Measurements from ENCODE around the gene KLF1.
"Not testable (repeated sequence)": the region's sequence is repeated elsewhere in the genome, so short reads cannot be mapped to it uniquely, and the experiment has no call there.

The KLF1 gene

DNA sequence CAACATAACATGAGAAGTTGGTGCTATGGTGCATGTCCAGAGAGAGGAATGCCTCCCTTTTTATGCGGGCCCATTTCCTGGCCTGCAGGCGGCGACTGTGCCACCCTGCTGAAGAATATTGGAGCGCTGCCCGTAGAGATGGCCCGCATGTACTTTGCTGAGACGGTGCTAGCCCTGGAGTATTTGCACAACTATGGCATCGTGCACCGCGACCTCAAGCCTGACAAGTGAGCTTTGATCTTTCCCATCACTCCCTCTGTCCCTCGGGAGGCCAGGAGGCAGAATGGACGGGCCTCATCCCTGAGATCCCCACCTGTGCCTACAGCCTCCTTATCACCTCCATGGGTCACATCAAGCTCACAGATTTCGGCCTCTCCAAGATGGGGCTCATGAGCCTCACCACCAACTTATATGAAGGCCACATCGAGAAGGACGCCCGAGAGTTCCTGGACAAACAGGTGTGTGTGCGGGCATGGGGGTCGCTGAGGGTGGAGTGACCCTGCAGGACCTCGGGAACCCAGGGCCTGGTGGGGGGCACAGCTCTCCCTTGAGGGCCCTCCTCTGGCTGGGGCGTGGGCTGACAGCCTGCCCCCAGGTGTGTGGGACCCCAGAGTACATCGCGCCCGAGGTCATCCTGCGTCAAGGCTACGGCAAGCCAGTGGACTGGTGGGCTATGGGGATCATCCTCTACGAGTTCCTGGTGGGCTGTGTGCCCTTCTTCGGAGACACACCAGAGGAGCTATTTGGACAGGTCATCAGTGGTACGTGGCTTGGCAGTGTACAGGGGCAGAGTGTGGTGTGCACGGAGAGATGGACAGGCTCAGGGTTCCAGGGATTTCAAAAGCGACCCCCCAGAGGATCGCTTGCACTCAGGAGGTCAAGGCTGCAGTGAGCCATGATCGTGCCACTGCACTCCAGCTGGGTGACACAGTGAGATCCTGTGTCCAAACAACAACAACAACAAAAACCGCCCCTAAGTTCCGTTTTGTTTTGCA is 22.0 kb downstream of the KLF1 start:
- no peak overlapping the region for H3K27ac Mint-ChIP-seq
- H3K9me3 Mint-ChIP-seq: no peaks in the 10 kb centered on the region
- H3K36me3 Mint-ChIP-seq: no peaks in the 10 kb centered on the region
- no peaks in the 10 kb centered on the region for H3K27me3 Mint-ChIP-seq
- no peak overlapping the region for H3K4me3 Mint-ChIP-seq
- peaks cover 9% of the 10 kb centered on the region for H3K4me1 Mint-ChIP-seq

DNA sequence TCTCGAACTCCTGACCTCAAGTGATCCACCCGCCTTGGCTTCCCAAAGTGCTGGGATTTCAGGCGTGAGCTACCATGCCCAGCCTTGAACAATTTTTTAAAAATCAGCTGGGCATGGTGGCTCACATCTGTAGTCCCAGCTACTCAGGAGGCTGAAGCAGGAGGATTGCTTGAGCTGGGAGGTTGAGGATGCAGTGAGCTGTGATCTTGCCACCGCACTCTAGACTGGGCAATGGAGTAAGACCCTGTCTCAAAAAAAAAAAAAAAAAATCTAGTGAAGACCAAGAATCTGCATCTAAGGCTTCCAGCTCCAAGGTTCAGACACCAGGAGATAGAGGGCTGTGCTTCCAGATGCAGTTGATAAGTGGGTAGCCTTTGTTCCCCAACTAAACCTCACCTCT is 22.9 kb downstream of the KLF1 start:
- Mint-ChIP-seq H3K27me3 (no peaks in the 10 kb centered on the region), H3K36me3 (no peaks in the 10 kb centered on the region)

GRCh38 chr19:12859546-12859945 is 27.5 kb downstream of the KLF1 start:
- H3K4me1 Mint-ChIP-seq: no peaks in the 10 kb centered on the region
- peak overlapping the region; percentile 36 for H3K27ac Mint-ChIP-seq
- peaks cover 2% of the 10 kb centered on the region for H3K36me3 Mint-ChIP-seq
- no peak overlapping the region for H3K4me3 Mint-ChIP-seq
- peaks cover 5% of the 10 kb centered on the region for H3K9me3 Mint-ChIP-seq
- no peaks in the 10 kb centered on the region for H3K27me3 Mint-ChIP-seq

More for the DNA sequence above, 22.9 kb downstream of the KLF1 start:
- Mint-ChIP-seq H3K27ac (no peak overlapping the region), H3K4me1 (peaks cover 9% of the 10 kb centered on the region), H3K4me3 (no peak overlapping the region), H3K9me3 (no peaks in the 10 kb centered on the region)

DNA sequence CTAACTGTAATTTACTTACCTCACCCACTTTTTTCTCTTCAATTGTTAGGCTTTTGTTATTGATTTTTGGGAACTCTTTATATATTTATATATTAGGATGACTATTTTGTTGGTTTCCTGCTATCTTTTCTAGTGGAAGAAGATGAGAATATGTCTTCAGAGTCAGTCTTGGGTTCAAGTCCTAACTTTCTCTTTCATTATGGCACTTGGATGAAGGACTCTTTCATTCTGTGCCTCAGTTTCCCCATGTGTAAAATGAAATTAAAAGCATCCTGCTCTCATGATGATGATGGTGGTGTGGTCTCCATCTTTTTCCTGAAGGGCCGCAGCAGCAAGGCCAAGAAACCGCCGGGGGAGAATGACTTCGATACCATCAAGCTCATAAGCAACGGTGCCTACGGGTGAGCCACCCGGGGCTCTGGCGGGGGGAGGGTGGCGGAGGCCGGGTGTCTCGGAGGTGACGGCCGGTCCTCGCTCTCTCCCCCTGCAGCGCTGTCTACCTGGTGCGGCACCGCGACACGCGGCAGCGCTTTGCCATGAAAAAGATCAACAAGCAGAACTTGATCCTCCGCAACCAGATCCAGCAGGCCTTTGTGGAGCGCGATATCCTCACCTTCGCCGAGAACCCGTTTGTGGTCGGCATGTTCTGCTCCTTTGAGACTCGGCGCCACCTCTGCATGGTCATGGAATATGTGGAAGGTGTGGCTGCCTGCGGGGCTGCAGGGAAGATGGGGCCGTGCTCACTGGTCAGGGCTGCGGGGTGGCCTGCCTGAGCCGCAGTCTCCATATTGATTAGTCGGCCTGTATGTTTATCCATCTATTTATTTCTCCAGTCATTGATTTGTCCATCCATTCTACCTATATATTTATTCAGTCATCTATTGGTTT is 28.7 kb downstream of the KLF1 start:
- H3K4me1 Mint-ChIP-seq: no peaks in the 10 kb centered on the region
- peaks cover 2% of the 10 kb centered on the region for H3K36me3 Mint-ChIP-seq
- H3K4me3 Mint-ChIP-seq: no peak overlapping the region
- H3K9me3 Mint-ChIP-seq: peaks cover 5% of the 10 kb centered on the region
- H3K27me3 Mint-ChIP-seq: no peaks in the 10 kb centered on the region
- no peak overlapping the region for H3K27ac Mint-ChIP-seq

DNA sequence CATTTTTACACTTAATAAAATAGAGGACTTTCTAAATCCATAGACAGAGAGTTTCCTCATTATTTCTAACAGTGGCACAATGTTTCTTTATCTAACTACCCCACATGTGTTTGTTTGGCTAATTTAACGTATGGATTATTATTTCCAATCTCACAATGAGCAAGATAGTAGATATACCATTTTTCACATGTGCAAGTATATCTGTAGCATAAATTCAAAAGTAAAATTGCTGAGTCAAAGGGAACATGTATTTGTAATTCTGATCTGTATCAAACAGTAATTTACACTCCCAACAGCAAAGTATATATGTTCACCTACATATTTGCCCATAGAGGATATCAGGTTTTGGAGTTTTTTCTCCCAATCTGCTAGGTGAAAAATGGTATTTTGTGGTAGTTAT is 30.3 kb downstream of the KLF1 start:
- no peak overlapping the region for H3K4me3 Mint-ChIP-seq
- no peak overlapping the region for H3K27ac Mint-ChIP-seq
- peaks cover 2% of the 10 kb centered on the region for H3K36me3 Mint-ChIP-seq
- H3K4me1 Mint-ChIP-seq: no peaks in the 10 kb centered on the region
- peaks cover 5% of the 10 kb centered on the region for H3K9me3 Mint-ChIP-seq
- no peaks in the 10 kb centered on the region for H3K27me3 Mint-ChIP-seq

GRCh38 chr19:12847159-12848139 is 39.6 kb downstream of the KLF1 start:
- H3K4me3 Mint-ChIP-seq: peak overlapping the region; percentile 70
- no peaks in the 10 kb centered on the region for H3K9me3 Mint-ChIP-seq
- H3K27ac Mint-ChIP-seq: no peak overlapping the region
- H3K27me3 Mint-ChIP-seq: peaks cover 13% of the 10 kb centered on the region
- no peaks in the 10 kb centered on the region for H3K36me3 Mint-ChIP-seq
- H3K4me1 Mint-ChIP-seq: peaks cover 3% of the 10 kb centered on the region

DNA sequence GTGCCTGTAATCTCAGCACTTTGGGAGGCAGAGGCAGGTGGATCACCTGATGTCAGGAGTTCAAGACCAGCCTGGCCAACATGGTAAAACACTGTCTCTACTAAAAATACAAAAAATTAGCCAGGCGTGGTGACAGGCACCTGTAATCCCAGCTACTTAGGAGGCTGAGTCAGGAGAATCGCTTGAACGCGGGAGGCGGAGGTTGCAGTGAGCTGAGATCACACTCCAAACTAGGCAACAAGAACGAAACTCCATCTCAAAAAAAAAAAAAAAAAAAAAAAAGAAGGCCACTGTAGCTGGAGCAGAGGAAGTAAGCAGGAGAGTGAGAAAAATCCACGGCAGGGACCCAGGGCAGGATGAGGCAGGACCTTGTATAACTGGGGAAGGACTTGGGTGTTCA is 40.4 kb downstream of the KLF1 start:
- H3K9me3 Mint-ChIP-seq, H3K4me1 Mint-ChIP-seq, H3K27ac Mint-ChIP-seq, H3K36me3 Mint-ChIP-seq, H3K4me3 Mint-ChIP-seq: not testable (repeated sequence)
- H3K27me3 Mint-ChIP-seq: peaks cover 18% of the 10 kb centered on the region

- H3K4me3 Mint-ChIP-seq: no peak overlapping the region
- no peaks in the 10 kb centered on the region for H3K36me3 Mint-ChIP-seq
- peaks cover 21% of the 10 kb centered on the region for H3K4me1 Mint-ChIP-seq
- no peaks in the 10 kb centered on the region for H3K9me3 Mint-ChIP-seq
- H3K27me3 Mint-ChIP-seq: peaks cover 40% of the 10 kb centered on the region
- H3K27ac Mint-ChIP-seq: no peak overlapping the region
Measured at GRCh38 chr19:12843999-12844732, 42.8 kb downstream of the KLF1 start.

- no peaks in the 10 kb centered on the region for H3K9me3 Mint-ChIP-seq
- no peak overlapping the region for H3K27ac Mint-ChIP-seq
- peaks cover 24% of the 10 kb centered on the region for H3K4me1 Mint-ChIP-seq
- peaks cover 41% of the 10 kb centered on the region for H3K27me3 Mint-ChIP-seq
- H3K36me3 Mint-ChIP-seq: no peaks in the 10 kb centered on the region
- no peak overlapping the region for H3K4me3 Mint-ChIP-seq
Measured at GRCh38 chr19:12843328-12843727, 43.7 kb downstream of the KLF1 start.

DNA sequence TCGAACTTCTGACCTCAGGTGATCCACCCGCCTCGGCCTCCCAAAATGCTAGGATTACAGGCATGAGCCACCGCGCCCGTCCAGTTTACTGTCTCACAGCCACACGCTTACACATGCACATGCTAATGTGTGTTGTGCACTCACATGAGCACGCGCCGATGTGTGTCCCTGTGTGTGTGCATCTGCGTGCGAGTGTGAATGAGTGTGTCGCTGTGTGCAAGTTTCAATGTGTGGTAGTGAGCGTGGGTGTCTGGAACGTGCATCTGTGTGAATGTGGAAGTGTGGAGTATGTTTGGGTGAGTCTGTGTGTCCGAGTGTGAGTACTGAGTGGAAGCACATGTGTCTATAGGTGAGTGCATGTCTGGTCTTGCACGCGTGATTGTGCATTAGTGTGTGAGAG is 44.5 kb downstream of the KLF1 start:
- H3K4me3 Mint-ChIP-seq: no peak overlapping the region

GRCh38 chr19:12841094-12841493 is 45.9 kb downstream of the KLF1 start:
- Mint-ChIP-seq H3K9me3 (no peaks in the 10 kb centered on the region), H3K27ac (no peak overlapping the region), H3K36me3 (no peaks in the 10 kb centered on the region), H3K4me1 (peaks cover 35% of the 10 kb centered on the region), H3K4me3 (peak overlapping the region; percentile 27), H3K27me3 (peaks cover 53% of the 10 kb centered on the region)

More for the DNA sequence above, 44.5 kb downstream of the KLF1 start:
- Mint-ChIP-seq H3K4me1 (peaks cover 25% of the 10 kb centered on the region), H3K36me3 (no peaks in the 10 kb centered on the region), H3K9me3 (no peaks in the 10 kb centered on the region), H3K27me3 (peaks cover 46% of the 10 kb centered on the region), H3K27ac (no peak overlapping the region)

- Mint-ChIP-seq H3K27ac (no peak overlapping the region), H3K27me3 (peaks cover 56% of the 10 kb centered on the region), H3K4me3 (peak overlapping the region; percentile 27)
Measured at GRCh38 chr19:12840091-12841079, 46.6 kb downstream of the KLF1 start.

DNA sequence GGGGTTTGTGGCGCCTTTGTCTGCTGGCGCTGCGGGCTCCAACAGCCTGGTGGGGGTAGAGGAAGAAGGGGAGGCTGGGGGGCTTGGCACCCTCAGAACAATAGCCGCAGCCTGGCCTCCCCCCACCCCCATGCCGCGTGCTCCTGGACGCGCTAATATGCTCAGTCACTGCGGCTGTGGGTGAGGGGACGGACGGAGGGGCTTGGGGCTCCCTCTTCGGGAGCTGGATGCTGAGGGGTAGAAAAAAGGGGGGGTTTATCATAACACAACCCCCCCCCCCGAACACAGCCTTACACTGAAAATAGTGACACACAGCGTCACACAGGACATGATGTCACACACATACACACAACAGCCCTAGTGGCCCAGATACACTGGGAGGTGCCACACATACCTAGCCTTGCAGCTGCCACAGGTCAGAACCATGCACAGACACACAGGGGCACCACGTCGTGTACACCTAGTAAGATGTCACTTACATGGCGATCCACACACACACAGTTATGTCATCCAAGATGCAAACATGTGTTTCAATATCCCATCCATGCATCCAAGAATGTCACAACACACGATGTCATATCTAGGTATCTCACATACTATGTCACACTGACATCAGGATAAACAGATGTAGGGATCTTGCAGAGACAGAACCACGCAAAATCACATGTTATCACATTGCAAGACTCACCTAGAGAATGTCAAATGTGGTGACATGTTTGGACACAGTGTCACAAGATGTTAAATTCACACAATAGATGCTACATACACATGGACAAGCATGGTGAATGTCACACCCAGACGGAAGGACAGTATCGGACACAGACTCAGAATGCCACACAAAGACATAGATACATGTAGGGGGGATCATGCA is 47.9 kb downstream of the KLF1 start:
- H3K4me3 Mint-ChIP-seq: peak overlapping the region; percentile 77
- peaks cover 61% of the 10 kb centered on the region for H3K27me3 Mint-ChIP-seq
- no peak overlapping the region for H3K27ac Mint-ChIP-seq

More at GRCh38 chr19:12840091-12841079, 46.6 kb downstream of the KLF1 start:
- Mint-ChIP-seq H3K9me3 (no peaks in the 10 kb centered on the region), H3K4me1 (peaks cover 35% of the 10 kb centered on the region), H3K36me3 (no peaks in the 10 kb centered on the region)

More for the DNA sequence above, 47.9 kb downstream of the KLF1 start:
- no peaks in the 10 kb centered on the region for H3K36me3 Mint-ChIP-seq
- H3K4me1 Mint-ChIP-seq: peaks cover 41% of the 10 kb centered on the region
- no peaks in the 10 kb centered on the region for H3K9me3 Mint-ChIP-seq
